K562 treated with DMSO at 1 percent for 12 hours (cell line): ENCODE results near the gene SPCS3. TPM values are rescaled to one million over a fixed set of nuclear protein-coding genes. Genes with fewer than 3 reads are reported as not detected.

Experiments used
- total RNA-seq: library from RNA; unstranded; fragments of 300-600 nt; gene quantifications from 2 replicates; pipeline ENCODE4 v1.2.3, GENCODE V29; 2022; ENCODE audit not compliant: insufficient read depth

The SPCS3 gene
- 27.5 and 59.3 TPM in 2 replicates for total RNA-seq

DNA sequence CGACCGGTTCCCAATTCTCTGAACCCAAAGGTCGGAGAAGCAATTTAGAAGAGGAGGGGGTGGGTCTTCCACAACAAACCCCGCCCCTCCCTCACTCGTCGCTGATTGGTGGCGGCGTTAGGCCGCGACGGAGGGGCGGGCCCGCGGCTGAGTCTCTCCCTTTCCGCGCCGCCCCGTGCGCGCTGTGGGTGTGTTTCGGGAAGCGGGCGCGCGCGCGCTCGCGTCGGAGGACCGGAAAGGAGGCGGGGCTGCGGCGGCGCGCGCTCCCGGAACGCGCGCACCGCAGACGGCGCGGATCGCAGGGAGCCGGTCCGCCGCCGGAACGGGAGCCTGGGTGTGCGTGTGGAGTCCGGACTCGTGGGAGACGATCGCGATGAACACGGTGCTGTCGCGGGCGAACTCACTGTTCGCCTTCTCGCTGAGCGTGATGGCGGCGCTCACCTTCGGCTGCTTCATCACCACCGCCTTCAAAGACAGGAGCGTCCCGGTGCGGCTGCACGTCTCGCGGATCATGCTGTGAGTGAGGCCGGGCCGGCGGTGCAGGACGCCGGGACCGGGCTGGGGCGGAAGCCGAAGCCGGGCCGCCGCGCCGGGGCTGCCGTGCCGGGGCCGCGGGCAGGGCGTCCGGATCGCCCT lies at the start of gene SPCS3:
Gene SPCS3, plus strand, starts transcription at position 263 of the 636 bp plus-strand sequence. Its CDS starts 111 bp downstream, at position 374.

Other genes starting within 250 kb of the SPCS3 start
- not detected in 2 replicates for gene SPATA4, start 124.4 kb upstream of the SPCS3 start, total RNA-seq
- gene ASB5, start 50.7 kb upstream of the SPCS3 start, total RNA-seq = not detected in 2 replicates